Heart left ventricle (tissue), 16 donors: Measurements from ENCODE around the gene PCGF1. TPM values are rescaled to one million over a fixed set of nuclear protein-coding genes. Genes with fewer than 3 reads are reported as not detected.

ENCODE experiments used
- ATAC-seq, 4 donors: fragments of 200-7000 bp; cut with Tn5 transposase; one replicate each; pipeline ENCODE4 v1.9.1; 2020 to 2022; ENCODE audit warnings: moderate library complexity in 4 of 4, mild to moderate bottlenecking in 3 of 4, moderate number of reproducible peaks in 1 of 4
- DNase-seq, 5 donors: peaks; one replicate each; pipeline ENCODE4 v3.0.0-alpha.2; 2020
- H3K27ac ChIP-seq, 12 donors: fragments of 200-600 bp; sonication (generic) in 4 of 12; one replicate each; pipeline versions ENCODE4 v1.5.0 to v1.8.0; 2016 to 2022; ENCODE audit warnings: mild to moderate bottlenecking in 2 of 12
- H3K27me3 ChIP-seq, 9 donors: fragments of 200-600 bp; sonication (generic) in 2 of 9; one replicate each; pipeline versions ENCODE4 v1.5.1 to v1.8.0; 2016 to 2022; ENCODE audit warnings: mild to moderate bottlenecking in 3 of 9
- H3K36me3 ChIP-seq, 9 donors: fragments of 200-600 bp; sonication (generic) in 2 of 9; one replicate each; pipeline versions ENCODE4 v1.5.0 to v1.8.0; 2018 to 2022; ENCODE audit warnings: mild to moderate bottlenecking in 2 of 9
- H3K4me1 ChIP-seq, 12 donors: fragments of 200-600 bp; sonication (generic) in 4 of 12; one replicate each; pipeline versions ENCODE4 v1.5.0 to v1.8.0; 2016 to 2022; ENCODE audit warnings: mild to moderate bottlenecking in 3 of 12
- H3K4me3 ChIP-seq, 12 donors: fragments of 200-600 bp; sonication (generic) in 4 of 12; one replicate each; pipeline versions ENCODE4 v1.5.0 to v1.8.0; 2017 to 2022; ENCODE audit warnings: mild to moderate bottlenecking in 9 of 12, moderate library complexity in 4 of 12
- H3K9me3 ChIP-seq, 12 donors: fragments of 200-600 bp; sonication (generic) in 4 of 12; one replicate each; pipeline versions ENCODE4 v1.5.0 to v1.8.0; 2016 to 2022; ENCODE audit warnings: mild to moderate bottlenecking in 1 of 12
- POLR2A ChIP-seq, 2 donors: fragments of 450-650 bp; IDR thresholded peaks; one replicate each; pipeline ENCODE4 v1.6.1; 2017; ENCODE audit warnings: antibody characterized with exemption in 2 of 2, mild to moderate bottlenecking in 2 of 2, moderate library complexity in 2 of 2
- WGBS, 4 donors: extraction: QIAGEN DNeasy Blood & Tissue Kit in 2 of 4; methylation state at CpG; one replicate each; pipeline versions ENCODE4 v1.1.5 to v1.1.7; 2013 to 2018; 5-methylcytosine and 5-hydroxymethylcytosine counted together
- intact Hi-C, 10 donors: fragments of 100-400 bp; cut with DNase I; formaldehyde crosslinking; loops; one replicate each; pipeline versions ENCODE4 v1.11.1 to v1.14.2; 2022
- polyA plus RNA-seq, 2 donors: library from polyadenylated mRNA; stranded (reverse); fragments of 200-250 nt; gene quantifications; one replicate each; pipeline ENCODE4 v1.2.3, GENCODE V29; 2013
- total RNA-seq, 9 donors: library from RNA; depleted of rRNA in 2 of 9; stranded (reverse); fragments of >200 nt in 2 of 9; fragmentation: NEBNext Ultra II Directional in 3 of 9; extraction: Animal tissue kit (Norgen Biotek cat#: 25700) in 3 of 9; gene quantifications; one replicate each; pipeline versions ENCODE4 v1.1.0 to v1.2.4, GENCODE V29; 2016 to 2023
- TF ChIP-seq, protein P1 (sequence below), 12 donors: fragments of 200-600 bp; sonication (generic) in 4 of 12; IDR thresholded peaks; one replicate each; pipeline versions ENCODE4 v1.5.0 to v1.8.0; 2018 to 2022; ENCODE audit warnings: antibody characterized with exemption in 12 of 12, mild to moderate bottlenecking in 5 of 12
- donor health status: ischemic (EF 13 %, LVEDD 7.1; RV severe dilation, severe dysfunction).
- donor health status: healthy with polysubstance abuse.
- donor health status: DM: no; HTN: yes; CAD: no.
- donor health status: DM: no; HTN: no; CAD: no.
- donor health status: ischemic (EF 25% LVEDD 6.9; RV normal size, moderate dysfunction).
- donor health status: ischemic (EF 25% LVEDD 5.7; RV mildly dilated, moderate dysfunction).
- donor health status: healthy.
- donor health status: DM: yes; HTN: yes; CAD: no.
- donor health status: ischemic (EF 35%, LVEDD 5.7; RV mildly dilated, moderate dysfunction).
- donor health status: nonischemic (EF 11% LVEDD 7.7; RV severe dilation, severe dysfunction).
- donor health status: DM: yes; HTN: yes; CAD: no.
- donor health status: PGD.
- donor health status: ischemic (EF 29% LVEDD 5.4; RV normal size, mild dysfunction).
- donor health status: nonischemic (EF 23%, LVEDD 6.1; RV moderate dilation, normal function).

PCGF1 gene
- total and polyA plus RNA-seq, 11 donors, result 10.6 to 24.9 (median 19.2) TPM

DNA sequence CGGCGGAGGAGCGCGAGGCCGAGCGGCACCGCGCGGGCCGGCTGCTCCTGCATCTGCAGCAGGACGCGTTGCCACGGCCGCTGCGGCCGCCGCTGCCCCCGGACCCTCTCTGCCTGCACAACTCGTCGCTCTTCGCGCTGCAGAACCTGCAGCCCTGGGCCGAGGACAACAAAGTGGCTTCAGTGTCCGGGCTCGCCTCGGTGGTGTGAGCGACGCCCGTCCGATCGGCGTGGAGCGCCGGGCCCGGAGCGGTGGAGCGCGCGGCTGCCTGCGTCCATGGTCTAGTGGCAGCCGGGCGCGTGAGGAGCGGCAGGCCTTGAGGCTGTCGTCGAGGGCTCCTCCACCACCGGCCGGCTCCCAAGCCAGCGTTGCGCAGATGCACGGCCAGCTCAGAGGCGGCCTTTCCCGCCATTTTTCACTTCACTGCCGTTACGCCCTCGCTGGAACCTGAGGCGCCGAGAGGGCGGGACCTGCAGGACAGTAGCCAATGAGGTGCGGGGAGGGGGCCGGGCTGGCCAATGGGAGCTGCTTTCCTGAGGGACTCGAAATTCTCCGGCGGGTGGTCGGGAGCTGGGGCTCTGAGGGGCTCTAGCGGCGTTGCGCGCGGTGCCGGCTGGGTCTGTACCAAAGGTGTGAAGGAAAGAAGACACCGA is 8.6 kb upstream of the PCGF1 start:
- 1 to 3% (median 2%) methylated on average over 15 to 72 of the region's 72 CpGs for WGBS, 4 donors
- TF ChIP-seq, protein P1, sequence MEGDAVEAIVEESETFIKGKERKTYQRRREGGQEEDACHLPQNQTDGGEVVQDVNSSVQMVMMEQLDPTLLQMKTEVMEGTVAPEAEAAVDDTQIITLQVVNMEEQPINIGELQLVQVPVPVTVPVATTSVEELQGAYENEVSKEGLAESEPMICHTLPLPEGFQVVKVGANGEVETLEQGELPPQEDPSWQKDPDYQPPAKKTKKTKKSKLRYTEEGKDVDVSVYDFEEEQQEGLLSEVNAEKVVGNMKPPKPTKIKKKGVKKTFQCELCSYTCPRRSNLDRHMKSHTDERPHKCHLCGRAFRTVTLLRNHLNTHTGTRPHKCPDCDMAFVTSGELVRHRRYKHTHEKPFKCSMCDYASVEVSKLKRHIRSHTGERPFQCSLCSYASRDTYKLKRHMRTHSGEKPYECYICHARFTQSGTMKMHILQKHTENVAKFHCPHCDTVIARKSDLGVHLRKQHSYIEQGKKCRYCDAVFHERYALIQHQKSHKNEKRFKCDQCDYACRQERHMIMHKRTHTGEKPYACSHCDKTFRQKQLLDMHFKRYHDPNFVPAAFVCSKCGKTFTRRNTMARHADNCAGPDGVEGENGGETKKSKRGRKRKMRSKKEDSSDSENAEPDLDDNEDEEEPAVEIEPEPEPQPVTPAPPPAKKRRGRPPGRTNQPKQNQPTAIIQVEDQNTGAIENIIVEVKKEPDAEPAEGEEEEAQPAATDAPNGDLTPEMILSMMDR (IDR thresholded peaks at IDR 0.05), result no peak
- no peak for TF ChIP-seq POLR2A (IDR thresholded peaks at IDR 0.05)
- H3K4me1 ChIP-seq, result peaks cover 0 to 38% (median 22%) of the 10 kb centered on the region in 12 donors
- H3K4me3 ChIP-seq, result peak overlapping the region; percentile 18 to 58 (median 39)
- peaks cover 61 to 100% (median 99%) of the 10 kb centered on the region in 9 donors for H3K27me3 ChIP-seq
- intact Hi-C loops, result no loop called here
- ATAC-seq (peak in 3 of 4 donors; percentile 79 to 88 (median 86)), DNase-seq (peak; percentile 67 to 83 (median 75))
- H3K36me3 ChIP-seq, result no peaks in the 10 kb centered on the region
- no peaks in the 10 kb centered on the region for H3K9me3 ChIP-seq
- H3K27ac ChIP-seq, result no peak overlapping the region

DNA sequence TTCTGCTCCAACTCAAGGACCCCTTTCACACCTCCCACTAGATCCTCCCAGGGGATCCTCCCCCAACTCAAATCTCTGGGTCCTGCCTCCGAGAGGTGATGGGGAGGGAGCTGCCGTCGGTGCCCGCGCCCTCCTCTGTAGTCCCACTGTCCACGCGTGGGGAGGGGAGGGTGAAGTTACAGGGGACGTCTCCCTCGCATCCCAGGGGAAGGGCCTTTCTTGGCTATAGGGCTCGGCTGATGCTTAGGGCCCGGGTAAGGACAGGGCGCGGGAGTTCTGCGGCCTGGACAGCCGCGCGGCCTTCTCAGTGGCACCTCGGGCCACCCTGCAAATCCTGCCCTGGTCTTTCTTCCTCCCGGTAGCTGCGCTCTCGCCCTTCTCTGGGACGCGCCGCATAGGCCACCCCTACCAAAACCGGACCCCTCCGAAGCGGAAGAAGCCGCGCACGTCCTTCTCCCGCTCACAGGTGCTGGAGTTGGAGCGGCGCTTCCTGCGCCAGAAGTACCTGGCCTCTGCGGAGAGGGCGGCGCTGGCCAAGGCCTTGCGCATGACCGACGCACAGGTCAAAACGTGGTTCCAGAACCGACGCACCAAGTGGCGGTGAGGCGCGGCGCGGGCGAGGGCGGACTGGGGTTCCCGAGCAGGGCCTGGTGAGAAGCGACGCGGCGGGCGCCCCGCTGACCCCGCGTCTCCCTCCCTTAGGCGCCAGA is 7.9 kb upstream of the PCGF1 start:
- WGBS, 4 donors, result 4 to 12% (median 8%) methylated on average over 11 to 60 of the region's 60 CpGs
- peak overlapping the region; percentile 18 to 58 (median 39) for H3K4me3 ChIP-seq
- H3K4me1 ChIP-seq, result peaks cover 0 to 38% (median 22%) of the 10 kb centered on the region in 12 donors
- peaks cover 61 to 100% (median 99%) of the 10 kb centered on the region in 9 donors for H3K27me3 ChIP-seq
- ATAC-seq (peak in 1 of 4 donors; percentile 5), DNase-seq (no peak)
- intact Hi-C loops, result no loop called here
- H3K36me3 ChIP-seq, result no peaks in the 10 kb centered on the region
- no peaks in the 10 kb centered on the region for H3K9me3 ChIP-seq
- TF ChIP-seq, protein P1 (IDR thresholded peaks at IDR 0.05), result no peak
- no peak for TF ChIP-seq POLR2A (IDR thresholded peaks at IDR 0.05)
- no peak overlapping the region for H3K27ac ChIP-seq

DNA sequence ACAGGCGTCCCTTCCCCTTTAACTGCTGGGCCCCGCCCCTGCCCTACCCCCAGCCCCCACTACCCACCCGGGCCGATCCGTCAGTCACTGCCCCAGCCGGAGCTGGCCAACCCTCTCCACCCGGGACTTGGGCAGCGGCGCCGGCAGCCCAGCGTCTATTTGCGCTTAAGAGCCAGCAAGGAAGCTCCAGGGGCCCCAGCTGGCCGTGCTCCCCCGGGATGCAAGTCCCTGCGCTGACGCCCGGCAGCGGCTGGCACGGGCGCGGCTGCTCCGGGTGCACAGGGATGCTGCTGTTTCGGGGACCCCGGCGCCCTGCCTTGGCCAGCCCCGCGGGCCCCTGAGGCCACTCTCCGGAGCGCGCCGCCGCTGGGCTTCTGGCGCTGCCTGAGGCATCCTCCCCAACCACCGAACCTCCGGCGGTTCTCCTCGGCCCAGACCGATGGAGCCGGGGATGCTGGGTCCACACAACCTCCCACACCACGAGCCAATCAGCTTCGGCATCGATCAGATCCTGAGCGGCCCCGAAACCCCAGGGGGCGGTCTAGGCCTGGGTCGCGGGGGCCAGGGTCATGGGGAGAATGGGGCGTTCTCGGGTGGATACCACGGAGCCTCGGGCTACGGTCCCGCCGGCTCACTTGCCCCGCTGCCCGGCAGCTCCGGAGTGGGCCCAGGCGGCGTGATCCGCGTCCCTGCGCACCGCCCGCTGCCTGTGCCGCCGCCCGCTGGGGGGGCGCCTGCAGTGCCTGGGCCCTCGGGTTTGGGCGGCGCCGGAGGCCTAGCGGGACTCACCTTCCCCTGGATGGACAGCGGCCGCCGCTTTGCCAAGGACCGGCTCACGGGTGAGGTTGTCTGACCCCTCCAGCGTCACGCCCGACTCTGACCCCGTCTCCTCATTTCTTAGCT is 7.1 kb upstream of the PCGF1 start, which contains the start of gene TLX2:
TLX2 (plus strand) TSS at position 83 of the 903 bp plus-strand sequence; CDS start at position 440, 357 bp downstream.
- peak in 1 of 5 donors; percentile 25 for DNase-seq
- Histone ChIP-seq H3K9me3 (no peaks in the 10 kb centered on the region), H3K27me3 (peaks cover 61 to 100% (median 94%) of the 10 kb centered on the region in 9 donors), H3K27ac (no peak within 1 kb of the TSS), H3K4me3 (peak within 1 kb of the TSS in 3 of 12 donors; percentile 4 to 39 (median 16)), H3K4me1 (peaks cover 0 to 38% (median 22%) of the 10 kb centered on the region in 12 donors), H3K36me3 (no peaks in the 10 kb centered on the region)
- no peak for TF ChIP-seq POLR2A (IDR thresholded peaks at IDR 0.05)
- TF ChIP-seq, protein P1 (IDR thresholded peaks at IDR 0.05), result no peak
- WGBS, 4 donors, result 2 to 5% (median 4%) methylated on average over 33 to 82 of the region's 82 CpGs
- intact Hi-C loops, result no loop called here
- peak in 1 of 4 donors; percentile 18 for ATAC-seq
